Measurements from ENCODE around the gene RASA3.

Gene RASA3

GRCh38 chr13:114046431-114046975, 85.9 kb downstream of the RASA3 start:
- no peak for DNase-seq

GRCh38 chr13:114045113-114045735, 87.2 kb downstream of the RASA3 start:
- DNase-seq: no peak

- no peak for DNase-seq
Measured at GRCh38 chr13:114044486-114044885, 87.9 kb downstream of the RASA3 start.

- DNase-seq: no peak
Measured at GRCh38 chr13:114043421-114044053, 88.9 kb downstream of the RASA3 start.

- DNase-seq: no peak
Measured at GRCh38 chr13:114042066-114042815, 90.2 kb downstream of the RASA3 start.

GRCh38 chr13:114041493-114041892, 90.9 kb downstream of the RASA3 start:
- no peak for DNase-seq

- DNase-seq: no peak
Measured at GRCh38 chr13:114039471-114040141, 92.8 kb downstream of the RASA3 start.

GRCh38 chr13:114038900-114039299, 93.5 kb downstream of the RASA3 start:
- DNase-seq: no peak

GRCh38 chr13:114038211-114038613, 94.2 kb downstream of the RASA3 start:
- no peak for DNase-seq

GRCh38 chr13:114037674-114038073, 94.7 kb downstream of the RASA3 start:
- no peak for DNase-seq

- DNase-seq: no peak
Measured at GRCh38 chr13:114035583-114036531, 96.6 kb downstream of the RASA3 start.

GRCh38 chr13:114035186-114035582, 97.2 kb downstream of the RASA3 start:
- no peak for DNase-seq

- DNase-seq: no peak
Measured at GRCh38 chr13:114034481-114034891, 97.9 kb downstream of the RASA3 start.

GRCh38 chr13:114033541-114034315, 98.7 kb downstream of the RASA3 start:
- no peak for DNase-seq

GRCh38 chr13:114032126-114032799, 100.2 kb downstream of the RASA3 start:
- no peak for DNase-seq

GRCh38 chr13:114031631-114032030, 100.8 kb downstream of the RASA3 start:
- DNase-seq: no peak

- DNase-seq: no peak
Measured at GRCh38 chr13:114030666-114031610, 101.5 kb downstream of the RASA3 start.

- no peak for DNase-seq
Measured at GRCh38 chr13:114029866-114030625, 102.4 kb downstream of the RASA3 start.

GRCh38 chr13:114027826-114028225, 104.6 kb downstream of the RASA3 start:
- DNase-seq: no peak
